GM13976 (cell line): ENCODE results near the gene MNX1.

Source experiments
- DNase-seq: peaks from one replicate; pipeline ENCODE4 v3.0.0; 2012; ENCODE audit warnings: low spot score
- CTCF ChIP-seq: IDR thresholded peaks from 2 replicates; pipeline ENCODE4 v1.5.1; 2012; ENCODE audit warnings: borderline replicate concordance, mild to moderate bottlenecking; ENCODE audit not compliant: insufficient read depth; ENCODE audit errors: extremely low read depth, missing control alignments, control extremely low read depth
- in situ Hi-C: fragments of 300-500 bp; cut with MboI; formaldehyde crosslinking; loops from one replicate; pipeline ENCODE4 v1.12.0; 2022; ENCODE audit warnings: low sequenced_read_pairs, mixed read lengths, inconsistent platforms; ENCODE audit not compliant: unreplicated experiment

The MNX1 gene

DNA sequence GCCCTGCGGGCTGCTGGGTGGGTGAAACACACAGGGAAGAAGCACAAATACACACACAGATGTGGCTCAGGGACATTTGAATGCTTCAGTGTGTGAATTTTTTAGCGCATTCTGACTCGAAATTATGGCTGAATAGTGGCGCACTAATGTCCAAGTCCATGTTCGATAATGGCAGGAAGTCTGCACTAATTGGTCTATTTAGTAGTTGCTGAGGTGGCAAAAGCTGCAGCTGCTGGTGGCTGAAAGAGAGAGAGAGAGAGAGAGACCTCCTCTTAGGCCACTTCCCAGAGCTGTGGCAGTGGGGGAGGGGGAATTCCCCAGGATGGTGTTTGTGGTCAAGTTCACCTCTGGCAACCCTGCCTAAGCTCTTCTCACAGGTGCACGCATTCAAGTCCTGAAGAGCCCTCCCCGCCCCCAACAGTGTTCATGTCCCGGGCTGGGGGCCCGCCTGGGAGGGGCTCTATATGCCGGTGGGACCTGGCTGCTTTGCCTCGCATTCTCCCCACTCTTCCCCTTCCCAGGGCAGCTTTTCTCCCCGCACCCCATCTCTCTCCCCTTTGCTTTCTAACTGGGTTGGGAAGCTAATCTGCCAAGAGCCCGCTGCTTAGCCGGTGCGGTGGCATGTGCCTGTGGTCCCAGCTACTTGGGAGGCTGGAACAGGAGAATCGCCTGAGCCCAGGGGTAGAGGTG is 6.0 kb upstream of the MNX1 start:
- in situ Hi-C loops: no loop called here
- no peak for TF ChIP-seq CTCF
- peak; percentile 79 for DNase-seq

DNA sequence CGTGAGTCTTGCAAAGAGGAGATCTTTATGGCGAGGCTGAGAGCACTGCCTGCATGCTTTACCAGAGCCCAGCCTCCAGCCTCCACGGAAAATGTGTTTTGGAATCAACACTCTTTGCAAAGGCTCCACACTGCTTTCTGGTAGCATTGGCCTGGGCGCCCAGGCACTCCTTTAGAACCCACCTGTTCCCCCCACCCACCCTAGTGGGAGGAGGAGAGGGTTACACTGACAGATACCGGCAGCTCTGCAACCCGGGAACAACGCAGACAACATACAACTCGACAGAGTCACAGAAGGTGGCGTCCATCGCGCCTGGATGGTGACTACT is 5.5 kb upstream of the MNX1 start:
- TF ChIP-seq CTCF: no peak
- in situ Hi-C loops: no loop called here
- no peak for DNase-seq

GRCh38 chr7:157014635-157015555 is 4.4 kb upstream of the MNX1 start:
- DNase-seq: no peak
- no peak for TF ChIP-seq CTCF
- in situ Hi-C loops: no loop called here

DNA sequence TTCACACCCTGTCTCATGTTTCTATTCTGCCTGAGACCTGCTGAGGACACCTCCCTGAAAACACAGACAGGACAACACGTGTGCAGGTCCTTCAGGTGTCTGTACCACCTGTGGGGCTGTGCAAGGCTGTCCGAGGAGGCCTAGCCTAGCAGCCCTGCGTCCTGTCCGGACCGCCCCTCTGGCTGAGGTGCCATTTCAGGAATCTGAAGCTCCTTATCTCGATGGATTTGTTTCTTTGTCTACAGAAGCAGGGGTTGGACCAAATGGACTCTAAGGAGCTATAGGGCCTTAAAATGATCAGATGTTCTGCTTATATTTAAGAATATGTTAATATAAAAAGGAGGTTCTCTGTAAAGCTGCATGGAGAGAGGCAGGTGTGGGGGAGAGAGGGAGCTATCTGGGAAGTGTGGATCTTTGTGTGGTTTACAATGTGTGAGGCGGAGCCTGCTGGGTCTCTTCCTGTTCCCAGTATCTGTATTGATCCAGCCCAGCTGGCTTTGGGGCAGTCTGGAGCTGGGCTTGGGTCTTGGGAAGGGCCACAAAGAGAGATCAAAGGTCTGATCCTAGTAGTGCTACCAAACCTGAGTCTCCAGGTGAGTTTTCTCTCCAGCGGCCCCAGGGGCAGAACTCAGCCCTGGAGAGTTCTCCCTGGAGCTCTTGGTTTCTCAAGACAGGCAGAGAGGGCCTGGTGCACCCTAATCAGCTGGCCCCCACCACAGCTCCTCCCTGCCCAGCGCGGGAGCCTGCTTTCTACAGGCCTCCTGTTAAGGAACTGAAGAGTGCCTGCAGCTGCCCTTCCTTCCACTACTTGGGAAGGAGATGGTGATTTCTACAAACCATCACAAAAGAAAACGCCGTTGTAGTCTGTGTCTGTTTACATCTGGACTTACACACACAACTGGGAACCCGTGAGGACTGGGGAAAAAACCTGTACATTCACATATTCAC is 3.4 kb upstream of the MNX1 start:
- no peak for DNase-seq
- no peak for TF ChIP-seq CTCF
- in situ Hi-C loops: no loop called here

DNA sequence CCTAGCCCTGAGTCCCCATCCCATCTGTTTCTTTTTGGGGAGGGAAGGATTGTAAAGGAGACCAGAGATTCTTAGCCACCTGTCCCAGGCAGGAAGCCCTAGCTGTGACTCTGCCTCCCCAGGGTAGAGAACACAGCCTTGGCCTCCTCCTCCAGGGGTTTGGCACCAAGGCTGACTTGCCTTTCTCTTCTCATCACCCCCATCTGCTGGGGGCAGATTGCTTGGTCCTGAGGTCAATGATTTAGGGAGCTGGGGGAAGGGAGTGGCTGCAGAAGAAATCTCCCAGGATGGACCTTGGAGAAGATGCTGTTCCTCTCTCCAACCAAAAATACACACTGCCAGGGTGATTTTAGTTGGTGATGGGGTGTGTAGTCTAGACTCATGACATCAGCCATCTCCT is 2.6 kb upstream of the MNX1 start:
- no peak for TF ChIP-seq CTCF
- in situ Hi-C loops: no loop called here
- DNase-seq: no peak

- DNase-seq: no peak
- TF ChIP-seq CTCF: no peak
- in situ Hi-C loops: no loop called here
Observed at GRCh38 chr7:157012113-157012547, 1.7 kb upstream of the MNX1 start.
